HuH-7 (cell line): ENCODE results near the gene NOL4L.

Experiments used
- DNase-seq: peaks from one replicate; pipeline ENCODE4 v3.0.0; 2011; ENCODE audit warnings: low spot score

The NOL4L gene

DNA sequence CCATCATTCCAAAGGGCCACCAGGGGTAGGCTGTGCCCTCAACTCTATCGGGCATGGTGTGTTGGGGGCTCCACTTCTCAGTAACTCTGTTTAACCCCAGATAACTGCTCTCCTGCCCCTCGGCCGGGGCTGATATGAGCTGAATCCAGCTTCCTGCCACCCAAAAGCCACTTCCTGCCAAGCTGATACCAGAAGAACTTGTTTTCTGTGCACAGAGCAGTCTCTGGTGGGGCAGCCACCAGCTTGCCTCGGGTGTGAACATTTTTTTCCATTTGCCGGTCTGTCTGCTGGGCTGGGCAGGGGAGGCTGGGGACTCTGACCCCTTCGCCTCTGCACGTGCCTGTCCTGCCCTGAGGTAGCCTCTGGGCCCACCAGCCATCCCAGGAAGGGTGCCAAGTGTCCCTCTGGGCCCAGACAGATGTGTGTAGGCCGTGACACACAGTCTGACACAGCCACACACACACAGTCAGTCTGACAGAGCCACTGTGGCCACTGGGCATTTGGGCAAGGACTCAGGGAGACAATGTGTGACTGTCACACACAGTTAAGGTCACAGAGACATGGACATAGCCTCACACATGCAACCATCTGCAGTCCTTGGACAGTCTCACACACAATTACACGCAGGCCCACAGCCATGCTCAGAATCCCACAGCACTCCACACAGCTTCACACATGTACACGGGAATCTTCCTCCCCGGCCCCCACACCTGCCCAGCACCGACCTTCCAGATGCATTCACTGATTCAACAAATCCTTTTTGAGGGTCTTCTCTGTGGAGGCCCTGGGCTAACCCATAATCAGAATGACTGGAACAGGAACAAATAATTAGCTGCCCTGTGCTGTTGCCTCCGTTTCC lies 45.1 kb downstream of the NOL4L start:
- DNase-seq = no peak

GRCh38 chr20:32539026-32539816 lies 45.9 kb downstream of the NOL4L start:
- DNase-seq = no peak

DNA sequence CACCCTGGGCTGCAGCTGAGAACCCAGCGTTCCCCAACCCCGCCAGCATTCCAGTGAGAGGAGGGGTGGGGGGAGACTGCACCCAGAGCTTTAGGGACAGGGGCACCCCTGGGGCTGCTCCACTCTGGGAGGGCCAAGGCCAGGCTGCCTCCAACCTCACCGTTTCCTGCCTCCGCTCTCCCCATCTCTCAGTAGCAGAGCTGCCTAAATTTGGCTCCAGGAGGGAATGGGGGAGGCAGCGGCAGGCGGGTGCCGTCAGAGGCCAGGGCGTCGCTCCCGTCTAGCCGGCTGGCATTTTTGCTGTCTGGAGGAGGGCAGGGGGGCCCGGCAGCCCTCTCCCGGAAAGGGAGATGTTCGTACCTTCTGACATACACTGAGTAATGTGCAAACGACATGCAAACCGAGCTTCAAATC lies 46.6 kb downstream of the NOL4L start:
- DNase-seq = no peak

- DNase-seq = no peak
Measured at GRCh38 chr20:32537657-32538525, 47.2 kb downstream of the NOL4L start.

- DNase-seq = peak; percentile 54
Measured at GRCh38 chr20:32536851-32537656, 48.1 kb downstream of the NOL4L start.

- peak; percentile 88 for DNase-seq
Measured at GRCh38 chr20:32535953-32536823, 48.9 kb downstream of the NOL4L start.

DNA sequence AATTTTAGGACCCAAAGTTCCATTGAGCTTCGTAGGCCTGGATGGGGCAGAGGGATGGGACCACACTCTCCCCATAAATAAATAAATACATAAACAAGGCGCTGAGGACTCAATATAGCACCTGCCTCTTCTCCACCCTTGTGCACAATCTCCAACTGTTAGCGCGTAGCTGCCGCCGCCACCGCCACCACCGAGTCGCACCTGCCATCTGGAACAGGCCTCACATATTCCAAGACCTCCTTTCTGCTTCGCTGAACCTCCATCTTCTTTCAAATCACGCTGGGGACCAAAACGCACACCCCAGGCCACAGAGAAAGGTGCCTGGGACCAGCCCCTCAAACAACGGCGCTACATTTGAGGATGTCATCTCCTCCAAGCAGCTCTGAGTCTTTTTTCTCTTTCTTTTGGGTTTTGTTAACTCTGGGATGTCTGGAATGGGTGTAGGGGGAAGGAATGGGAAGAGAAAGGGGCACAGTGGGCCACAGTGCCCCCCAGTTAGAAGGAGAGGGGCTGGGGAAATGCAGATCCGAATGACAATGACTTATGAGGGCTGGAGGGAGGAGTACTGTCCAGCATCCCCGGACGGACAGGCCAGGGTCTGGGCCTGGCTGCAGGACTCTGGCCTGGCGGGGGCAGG lies 49.7 kb downstream of the NOL4L start:
- DNase-seq = no peak

- DNase-seq = no peak
Measured at GRCh38 chr20:32534661-32535240, 50.4 kb downstream of the NOL4L start.

DNA sequence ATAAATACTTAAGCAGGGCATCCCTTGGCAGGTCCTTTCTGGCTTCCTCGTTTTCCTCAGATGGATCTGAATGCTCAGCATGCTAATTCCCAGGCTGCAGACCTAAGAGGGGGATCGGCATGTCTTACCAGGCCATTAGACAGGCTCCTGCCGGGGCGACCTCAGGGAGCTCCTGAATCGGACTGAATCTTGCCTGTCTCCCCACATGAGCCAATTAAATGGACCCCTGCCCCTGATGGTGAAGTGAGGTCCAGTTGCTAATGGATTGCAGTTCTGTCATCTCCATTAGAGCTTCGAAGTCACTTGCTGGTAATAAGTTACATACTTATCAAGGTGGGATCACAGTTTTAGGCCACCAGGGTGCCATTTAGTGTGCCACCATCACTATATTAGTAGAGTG lies 51.4 kb downstream of the NOL4L start:
- no peak for DNase-seq

DNA sequence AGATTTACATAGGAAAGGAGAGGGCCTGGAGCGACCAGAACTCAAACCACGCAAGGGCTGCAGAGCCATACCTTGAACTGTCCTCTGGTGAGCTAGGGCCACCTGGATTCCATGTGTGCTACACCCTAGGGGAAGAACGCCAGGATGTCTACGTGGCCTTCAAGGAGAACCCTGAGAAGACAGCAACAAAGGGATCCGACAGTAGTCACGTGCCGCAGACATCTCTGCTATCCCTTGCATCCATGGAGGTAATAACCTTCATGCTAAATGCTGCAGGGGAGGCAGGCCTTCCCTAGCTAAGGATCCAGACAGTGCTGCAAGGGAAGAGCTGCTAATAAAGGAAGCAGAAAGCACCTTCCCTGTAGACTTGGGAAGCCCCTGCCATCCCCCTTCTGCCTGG lies 52.9 kb downstream of the NOL4L start:
- DNase-seq = no peak

DNA sequence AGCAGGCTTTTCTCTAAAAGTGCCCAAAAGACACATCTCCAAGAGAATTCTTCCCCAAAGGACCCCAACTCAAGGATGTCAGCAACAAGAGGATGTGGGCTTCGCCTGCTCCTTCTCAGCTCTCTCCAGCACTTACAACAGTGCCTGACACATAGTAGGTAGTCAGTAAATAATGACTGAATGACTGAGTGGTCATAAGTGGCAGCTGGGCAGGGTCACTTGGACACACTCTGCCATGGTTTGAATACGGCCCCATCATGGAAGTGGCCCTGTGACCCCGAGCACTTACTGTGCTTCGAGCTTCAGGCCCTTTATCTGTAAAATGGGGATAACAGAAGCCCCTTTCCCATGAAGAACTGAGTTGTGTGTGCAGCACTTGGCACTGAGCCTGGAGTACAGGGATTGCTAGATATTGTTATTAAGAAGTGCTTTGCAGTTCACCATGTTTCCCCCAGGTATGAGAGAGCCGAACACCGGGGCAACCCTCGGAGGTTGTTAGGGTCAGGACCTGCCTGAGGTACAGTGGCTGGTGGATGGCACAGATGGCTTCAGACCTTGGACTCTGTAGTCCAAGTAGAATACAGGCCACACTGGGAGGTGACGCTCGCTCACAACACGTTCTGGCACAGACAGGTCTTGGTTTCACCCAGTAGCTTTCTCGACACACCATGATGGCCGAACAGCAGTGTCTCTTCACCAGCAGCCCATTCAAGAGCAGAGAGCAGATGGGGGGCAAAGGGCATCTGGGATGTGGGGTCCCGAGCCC lies 56.0 kb downstream of the NOL4L start:
- no peak for DNase-seq

DNA sequence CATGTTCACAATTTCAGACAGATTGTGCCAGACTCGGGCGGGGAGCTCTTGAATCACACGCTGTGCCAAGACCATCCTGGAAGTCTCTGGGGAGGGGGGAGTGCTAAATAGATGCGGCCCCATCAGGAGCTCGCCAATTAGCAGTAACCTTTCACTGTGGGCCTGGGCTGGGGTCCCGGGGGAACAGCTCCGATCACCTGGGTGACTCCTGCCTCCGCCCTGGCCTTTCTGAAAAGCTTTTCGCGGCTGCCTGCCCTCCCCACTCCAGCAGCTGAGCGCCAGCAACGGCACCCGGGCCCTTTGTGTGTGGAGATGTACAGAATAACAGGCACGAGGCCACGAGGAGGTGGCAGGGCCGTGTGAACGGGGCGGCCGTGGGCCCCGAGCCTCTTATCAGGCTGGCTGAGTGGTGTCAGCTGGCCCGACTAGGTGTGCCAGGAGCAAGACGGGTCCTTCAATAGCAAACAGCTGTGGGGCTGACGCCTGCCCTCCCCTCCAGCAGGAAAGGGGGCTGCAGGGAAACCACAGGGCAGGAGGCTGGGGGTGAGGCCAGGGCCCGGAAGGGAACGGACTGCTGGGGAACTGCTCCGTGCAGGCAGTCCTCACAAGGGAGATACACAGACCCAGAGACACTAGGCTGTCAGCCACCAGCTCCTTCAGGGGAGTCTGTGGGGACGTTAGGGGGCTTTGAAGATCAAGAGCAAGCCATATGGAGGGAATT lies 56.8 kb downstream of the NOL4L start:
- DNase-seq = no peak

GRCh38 chr20:32527447-32528055 lies 57.6 kb downstream of the NOL4L start:
- no peak for DNase-seq

- DNase-seq = no peak
Measured at GRCh38 chr20:32527052-32527446, 58.1 kb downstream of the NOL4L start.

DNA sequence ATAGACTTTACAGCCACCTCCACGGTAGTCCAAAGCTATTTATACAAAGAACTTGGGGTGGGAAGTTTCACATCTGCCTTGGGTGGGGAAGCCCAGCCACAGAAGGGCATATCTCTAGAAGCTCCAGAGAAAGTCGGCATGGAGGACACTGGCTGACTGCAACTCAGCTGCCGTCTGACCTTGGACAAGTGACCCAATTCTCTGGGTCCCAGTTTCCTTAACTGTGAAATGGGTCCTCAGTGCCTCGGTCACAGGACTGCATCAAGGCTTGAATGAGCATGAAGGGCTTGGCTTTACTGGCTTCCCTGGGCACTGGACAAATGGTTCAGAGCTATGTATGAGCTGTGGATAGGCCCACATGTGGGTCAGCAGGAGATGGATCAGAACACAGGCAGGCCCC lies 58.6 kb downstream of the NOL4L start:
- no peak for DNase-seq

- DNase-seq = no peak
Measured at GRCh38 chr20:32526125-32526524, 59.0 kb downstream of the NOL4L start.

- no peak for DNase-seq
Measured at GRCh38 chr20:32524829-32525501, 60.2 kb downstream of the NOL4L start.
